HG02973 (cell line): Measurements from ENCODE around the gene GPHA2.
"Not testable (repeated sequence)": the region's sequence is repeated elsewhere in the genome, so short reads cannot be mapped to it uniquely, and the experiment has no call there.

ENCODE experiments used
- ATAC-seq: cut with Tn5 transposase; IDR thresholded peaks from one replicate; pipeline ENCODE4 v1.9.1; 2021; ENCODE audit warnings: moderate library complexity; ENCODE audit not compliant: unreplicated experiment

The GPHA2 gene

DNA sequence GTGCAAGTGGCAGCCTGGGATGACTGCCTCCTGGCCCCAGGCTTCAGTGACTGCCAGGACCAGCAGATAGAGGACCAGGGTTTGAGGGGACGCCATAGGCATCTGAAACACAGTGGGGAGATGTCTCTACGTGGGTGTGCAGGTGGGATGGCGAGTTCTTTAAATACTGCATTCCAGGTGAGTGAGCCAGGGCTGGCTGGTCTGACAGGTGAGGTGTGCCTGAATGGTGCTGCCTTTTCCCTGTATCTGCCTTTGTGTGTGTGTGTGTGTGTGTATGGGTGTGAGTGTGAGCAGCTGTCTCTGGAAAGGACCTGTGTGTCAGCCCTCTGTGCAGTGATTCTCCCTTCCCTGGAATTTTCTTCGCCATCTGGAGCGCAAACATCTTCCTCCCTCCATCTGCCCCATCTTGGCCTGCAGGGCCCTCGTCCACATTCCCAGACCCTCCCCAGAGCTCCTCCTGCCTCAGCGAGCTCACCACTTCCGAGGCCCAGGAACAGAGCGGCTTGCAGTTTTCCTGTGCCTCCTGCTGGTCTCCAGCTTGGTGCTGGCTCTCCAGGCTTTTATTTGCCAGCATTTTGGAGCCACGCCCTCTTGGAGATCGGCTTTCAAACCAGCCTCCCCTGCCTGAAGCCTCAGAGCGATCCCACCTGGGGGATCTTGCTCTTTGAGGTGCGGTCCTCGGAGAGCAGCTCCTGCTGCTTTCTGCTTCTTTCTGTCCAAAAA, at the start of gene GPHA2:
Gene GPHA2 (minus strand): TSS at position 535 of the 723 bp plus-strand sequence. CDS start 433 bp downstream, at position 102.
- no peak for ATAC-seq

GRCh38 chr11:64983339-64983738, 47.6 kb upstream of the GPHA2 start:
- ATAC-seq = not testable (repeated sequence)

DNA sequence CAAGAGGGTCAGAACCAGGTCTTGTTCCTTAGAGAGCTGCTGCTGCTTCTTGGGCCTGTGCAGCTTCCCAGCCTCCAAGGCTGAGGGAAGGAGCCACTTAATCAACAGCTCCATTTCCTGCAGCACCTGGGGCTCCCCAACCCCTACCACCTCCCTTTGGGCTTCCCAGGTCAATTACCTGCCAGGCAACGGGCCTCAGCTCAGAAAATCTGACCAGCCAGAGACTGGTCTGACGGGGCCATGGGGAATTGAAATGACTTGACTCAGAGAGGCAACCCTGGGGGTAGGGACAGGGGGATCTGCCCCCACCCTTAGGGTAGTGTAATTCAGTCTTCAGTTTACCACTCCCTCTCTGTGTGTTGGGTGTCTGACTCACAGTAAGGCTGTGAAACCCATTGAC, 41.0 kb upstream of the GPHA2 start:
- no peak for ATAC-seq

DNA sequence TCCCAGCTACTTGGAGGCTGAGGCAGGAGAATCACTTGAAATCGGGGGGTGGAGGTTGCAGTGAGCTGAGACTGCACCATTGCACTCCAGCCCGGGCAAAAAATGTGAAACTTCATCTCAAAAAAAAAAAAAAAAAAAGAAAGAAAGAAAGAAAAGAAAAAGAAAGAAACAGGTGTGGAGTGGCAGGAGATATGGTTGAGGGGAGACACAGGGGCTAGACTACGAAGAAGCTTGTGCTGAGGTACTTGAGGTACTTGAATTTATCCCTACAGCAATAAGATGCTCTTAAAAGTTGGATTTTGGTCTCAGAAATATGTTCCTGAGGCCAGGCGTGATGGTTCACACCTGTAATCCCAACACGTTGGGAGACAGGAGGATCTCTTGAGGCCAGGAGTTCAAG, 38.4 kb upstream of the GPHA2 start:
- no peak for ATAC-seq

DNA sequence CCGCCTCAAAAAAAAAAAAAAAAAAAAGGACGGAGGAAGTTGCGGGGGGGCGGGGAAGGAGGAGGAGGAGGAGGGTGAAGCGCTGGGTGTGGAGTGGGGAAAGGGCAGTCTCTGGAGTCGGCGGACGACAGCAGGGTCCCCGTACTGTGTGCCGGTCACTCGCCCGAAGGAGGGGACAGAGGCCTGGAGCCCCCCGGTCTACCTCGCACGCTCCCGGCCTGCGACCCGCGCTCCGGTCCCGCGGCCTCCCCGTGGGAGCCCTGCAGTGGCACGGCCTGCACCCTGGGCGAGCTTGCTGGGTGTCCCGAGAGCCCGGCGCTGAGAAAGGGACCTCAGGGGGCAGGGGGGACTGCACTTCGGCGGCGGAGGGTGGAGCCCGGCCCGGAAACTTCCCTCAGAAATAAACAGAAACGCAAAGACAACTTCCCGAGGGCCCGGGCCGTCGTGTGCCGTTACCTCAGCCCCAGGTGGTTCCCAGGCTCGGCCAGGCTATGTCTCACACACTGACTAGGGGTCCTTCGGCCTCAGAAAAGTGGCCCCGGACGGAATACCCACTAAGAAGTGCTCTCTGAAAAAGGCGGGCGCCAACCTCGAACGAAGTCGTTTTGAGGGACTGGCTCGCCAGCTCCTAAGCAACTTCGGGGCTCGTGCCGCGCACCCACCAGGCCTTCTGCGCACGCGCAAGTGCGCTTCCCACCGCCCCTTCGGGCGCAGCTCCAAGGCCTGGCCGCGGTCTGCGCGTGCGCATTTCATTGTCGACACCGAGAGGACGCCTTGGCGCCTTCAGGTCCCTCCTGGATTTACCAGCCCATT, 35.9 kb upstream of the GPHA2 start, which contains the start of gene MAJIN:
Gene MAJIN (minus strand): TSS at position 688 of the 813 bp plus-strand sequence. CDS start 12,703 bp downstream, outside the sequence.
- ATAC-seq = no peak

- no peak for ATAC-seq
Measured at GRCh38 chr11:64970731-64971151, 35.0 kb upstream of the GPHA2 start.

DNA sequence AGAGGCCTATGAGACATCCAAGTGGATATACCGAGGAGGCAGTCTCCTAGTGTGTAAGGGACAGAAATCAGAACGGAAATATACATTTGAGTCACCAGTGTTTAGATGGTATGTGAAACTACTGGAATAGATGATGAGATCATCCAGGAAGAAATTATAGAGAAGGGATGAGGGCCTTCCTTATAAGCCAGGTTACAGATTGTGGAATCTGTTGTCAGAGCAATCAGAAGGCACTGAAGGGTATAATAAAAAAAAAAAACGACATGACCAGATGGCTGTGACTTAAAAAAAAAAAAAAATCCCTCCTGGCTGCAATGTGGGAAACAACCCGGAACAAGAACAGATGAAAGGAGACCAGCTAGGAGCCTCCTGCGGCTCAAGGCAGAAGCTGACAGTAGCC, 33.5 kb upstream of the GPHA2 start:
- ATAC-seq = no peak

DNA sequence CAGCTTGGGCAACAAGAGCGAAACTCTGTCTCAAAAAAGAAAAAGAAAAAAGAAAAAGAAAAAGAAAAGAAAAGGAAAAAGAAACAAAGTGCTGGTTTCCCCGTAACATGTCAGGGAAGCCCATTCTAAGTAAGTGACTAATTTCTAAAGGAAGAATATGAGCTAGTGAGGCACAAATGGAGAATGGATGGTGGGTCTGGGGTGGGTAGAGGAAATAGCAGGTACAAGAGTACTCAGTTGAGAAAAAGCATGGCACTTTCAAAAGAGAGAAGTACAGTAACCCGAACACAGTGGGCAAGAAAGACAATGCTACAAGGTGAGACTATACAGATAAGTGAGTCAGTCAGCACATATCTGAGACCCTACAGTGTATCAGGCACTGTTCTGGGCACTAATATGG, 31.7 kb upstream of the GPHA2 start:
- ATAC-seq = no peak

- no peak for ATAC-seq
Measured at GRCh38 chr11:64963072-64963631, 27.5 kb upstream of the GPHA2 start.

GRCh38 chr11:64960719-64961118, 25.0 kb upstream of the GPHA2 start:
- no peak for ATAC-seq

DNA sequence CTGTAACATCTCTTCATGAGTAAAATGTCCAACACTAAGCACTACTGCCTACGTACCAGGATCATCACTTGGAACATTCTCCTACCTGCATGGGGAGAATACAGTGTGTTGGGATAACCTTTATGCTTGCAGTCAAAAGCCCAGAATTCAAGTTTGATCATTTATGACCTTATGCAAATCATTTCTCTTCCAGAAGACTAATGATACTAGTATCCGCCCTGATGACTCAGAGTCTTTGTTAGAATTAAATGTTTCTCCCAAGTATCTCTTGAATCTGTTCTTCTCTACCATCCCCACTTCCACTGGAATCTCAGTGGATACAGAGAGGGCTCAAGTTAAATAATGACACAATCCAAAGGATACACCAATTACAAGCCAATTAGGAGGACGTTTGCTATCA, 23.8 kb upstream of the GPHA2 start:
- ATAC-seq = no peak

- ATAC-seq = no peak
Measured at GRCh38 chr11:64954201-64954600, 18.5 kb upstream of the GPHA2 start.

DNA sequence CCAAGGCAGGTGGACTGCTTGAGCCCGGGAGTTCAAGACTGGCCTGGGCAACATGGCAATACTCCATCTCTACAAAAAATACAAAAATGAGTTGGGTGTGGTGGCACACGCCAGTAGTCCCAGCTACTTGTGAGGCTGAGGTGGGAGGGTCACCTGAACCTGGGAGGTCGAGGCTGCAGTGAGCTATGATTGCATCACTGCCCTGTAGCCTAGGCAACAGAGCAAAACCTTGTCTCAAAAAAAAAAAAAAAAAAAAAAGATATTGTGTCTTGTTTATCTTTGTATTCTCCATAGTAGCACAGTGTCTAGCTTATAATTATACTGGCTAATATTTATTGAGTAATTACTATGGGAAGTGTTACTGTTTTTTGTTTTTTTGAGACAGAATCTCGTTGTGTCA, 15.8 kb upstream of the GPHA2 start:
- no peak for ATAC-seq

DNA sequence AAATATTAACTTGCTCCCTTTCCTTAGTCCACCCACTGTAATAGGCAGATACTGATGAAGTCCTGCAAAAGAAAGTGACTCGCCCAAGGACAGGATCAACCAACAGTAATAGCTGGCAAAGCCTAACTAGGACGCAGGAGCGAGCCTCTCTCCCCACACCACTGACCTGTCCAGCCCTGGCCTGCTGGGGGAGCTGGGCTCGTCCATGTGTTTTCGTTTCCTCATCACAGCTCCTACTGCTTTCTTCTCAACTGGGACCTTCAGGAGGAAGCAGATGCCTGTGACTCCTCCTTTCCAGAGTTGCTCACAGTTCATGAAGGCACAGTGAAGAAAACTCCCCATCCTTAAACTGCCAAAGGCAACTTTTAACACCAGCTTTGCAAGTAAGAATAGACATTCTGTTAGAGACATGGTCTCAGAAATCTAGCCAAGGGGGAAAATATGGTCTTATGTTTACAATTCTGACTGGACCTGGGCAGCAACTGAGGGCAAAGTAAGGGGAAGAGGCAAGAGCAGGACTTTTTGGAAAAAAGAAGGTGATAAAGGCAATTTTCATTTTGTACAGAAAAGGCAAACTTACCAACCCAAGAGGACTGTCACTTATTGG, 11.6 kb upstream of the GPHA2 start:
- ATAC-seq = no peak

DNA sequence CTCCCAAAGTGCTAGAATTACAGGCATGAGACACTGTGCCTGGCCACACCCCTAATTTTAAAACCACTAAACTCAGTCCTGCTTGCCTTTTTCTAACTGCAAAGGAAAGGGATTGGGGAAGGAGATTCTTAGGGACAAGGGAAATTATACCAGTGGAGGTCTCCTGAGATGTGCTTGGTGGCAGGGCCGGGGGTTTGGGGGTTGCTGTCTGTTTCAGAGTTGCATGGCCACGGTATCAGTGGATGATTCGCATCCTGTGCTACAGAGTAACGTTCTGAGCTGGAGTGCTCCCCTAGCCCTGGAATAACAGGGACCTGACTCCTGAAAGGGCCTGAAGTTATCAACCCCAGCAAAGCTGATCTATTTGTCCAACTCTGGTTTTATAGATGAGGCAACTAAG, 846 bp upstream of the GPHA2 start:
- ATAC-seq = no peak

DNA sequence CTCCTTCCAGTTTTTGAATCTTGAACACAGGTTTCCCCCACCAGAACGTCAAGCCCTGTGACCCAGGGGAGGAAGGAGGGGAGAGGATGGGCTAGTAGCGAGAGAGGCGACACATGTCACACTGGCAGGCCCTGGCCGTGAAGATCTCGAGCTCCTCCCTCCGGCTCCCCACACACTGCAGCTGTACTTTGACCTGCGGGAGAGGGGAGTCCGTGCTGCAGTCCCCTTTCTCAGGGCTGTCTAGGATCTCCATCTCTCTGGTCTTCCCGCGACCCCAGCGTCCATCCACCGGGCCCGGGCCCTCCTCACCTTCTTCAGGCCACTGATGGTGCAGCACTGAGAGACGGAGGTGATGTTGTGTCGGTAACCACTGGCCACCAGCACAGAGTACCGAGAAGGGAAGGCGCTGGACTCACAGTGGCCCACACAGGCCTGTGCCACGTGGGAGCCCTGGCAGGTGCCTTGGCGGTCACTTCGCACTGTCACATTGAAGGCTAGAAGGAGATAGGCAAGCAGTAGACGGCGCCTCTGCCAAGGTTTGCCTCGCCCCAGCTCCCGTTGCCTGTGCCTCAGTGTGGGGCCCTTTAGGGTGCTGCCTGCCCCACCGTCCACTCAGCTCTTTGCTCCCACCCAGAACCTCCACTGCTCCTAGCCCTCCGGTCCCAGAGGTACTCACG, 873 bp downstream of the GPHA2 start:
- ATAC-seq = no peak

GRCh38 chr11:64933935-64934681, 1.6 kb downstream of the GPHA2 start:
- ATAC-seq = no peak

- no peak for ATAC-seq
Measured at GRCh38 chr11:64933213-64933934, 2.3 kb downstream of the GPHA2 start.

GRCh38 chr11:64932324-64932723, 3.4 kb downstream of the GPHA2 start:
- no peak for ATAC-seq
